K562 (cell line): ENCODE data around the gene BRAF. TPM values are rescaled to one million over a fixed set of nuclear protein-coding genes. Genes with fewer than 3 reads are reported as not detected.
A peak's percentile ranks its signal among the peaks of the same experiment; 100 is the strongest.

Experiments used
- ATAC-seq: fragments of 200-7000 bp; cut with Tn5 transposase; 3 replicates; pipeline ENCODE4 v1.9.1; 2020; ENCODE audit warnings: moderate library complexity
- BruUV-seq: library from RNA; stranded (reverse); fragments of 400-500 nt; replicated peaks from 2 replicates; lab custom pipeline; 2021; lab: Mats Ljungman, UMichigan
- CTCF ChIA-PET: fragments of 300-600 bp; formaldehyde crosslinking; extraction: SDS; loops from one replicate; lab custom pipeline; 2021; ENCODE audit warnings: low intra/inter-chr PET ratio; lab: Yijun Ruan, JAX
- POLR2A ChIA-PET: fragments of 300-600, 350-650 bp; sonication (Branson Sonifier 250); formaldehyde crosslinking; extraction: SDS; loops from one replicate; lab custom pipeline; 2021; ENCODE audit warnings: antibody characterized with exemption, inconsistent platforms; lab: Yijun Ruan, JAX
- DNase-seq, 4 experiments: peaks; one replicate each; pipeline versions ENCODE4 v3.0.0 to v3.0.0-alpha.2; 2011 to 2018; ENCODE audit warnings: low spot score in 3 of 4, mixed read lengths in 3 of 4; ENCODE audit errors: extremely low read depth in 1 of 4
- FAIRE-seq: peaks from 2 replicates; lab custom pipeline; 2011; peaks lifted over from hg19 to GRCh38; lab: Jason Lieb, UNC
- H2AFZ ChIP-seq: 2 replicates; pipeline ENCODE4 v1.6.0; 2011; ENCODE audit warnings: low read depth, low read length, control low read depth, inconsistent platforms
- H3K27ac ChIP-seq: fragments of 200-600 bp; 3 replicates; pipeline ENCODE4 v1.8.0; 2011; ENCODE audit warnings: low read depth, mild to moderate bottlenecking, control low read depth, inconsistent platforms, low read length, moderate library complexity, mixed read lengths; ENCODE audit errors: extremely low read depth
- H3K27me3 ChIP-seq, 2 experiments: fragments of 300-600 bp in 1 of 2; 2 replicates in 1 of 2; 3 replicates in 1 of 2; pipeline versions ENCODE4 v1.6.0 to v1.8.0; 2011; ENCODE audit warnings: inconsistent platforms in 2 of 2, low read length in 2 of 2, mild to moderate bottlenecking in 1 of 2, mixed read lengths in 1 of 2, moderate library complexity in 1 of 2; ENCODE audit not compliant: control insufficient read depth in 2 of 2, insufficient read depth in 2 of 2
- H3K36me3 ChIP-seq: fragments of 300-600 bp; 3 replicates; pipeline ENCODE4 v1.8.0; 2011; ENCODE audit warnings: mild to moderate bottlenecking, low read length, inconsistent platforms; ENCODE audit not compliant: control insufficient read depth, insufficient read depth
- H3K4me1 ChIP-seq, 2 experiments: fragments of 200-600 bp in 1 of 2; replicated peaks in 1 of 2; 2 replicates in 1 of 2; 3 replicates in 1 of 2; pipeline versions ENCODE4 v1.5.1 to v1.8.0; 2011; ENCODE audit warnings: inconsistent platforms in 2 of 2, low read length in 2 of 2, mild to moderate bottlenecking in 1 of 2, mixed read lengths in 1 of 2, moderate library complexity in 1 of 2; ENCODE audit not compliant: control insufficient read depth in 2 of 2, insufficient read depth in 2 of 2
- H3K4me2 ChIP-seq: 2 replicates; pipeline ENCODE4 v1.6.1; 2011; ENCODE audit warnings: low read length, control low read depth, inconsistent platforms, mixed read lengths; ENCODE audit not compliant: insufficient read depth
- H3K4me3 ChIP-seq: fragments of 200-600 bp; sonication (generic), shearing (Covaris generic); 2 replicates; pipeline ENCODE4 v1.5.1; 2016; ENCODE audit warnings: control low read depth, inconsistent platforms
- H3K79me2 ChIP-seq: fragments of 200-600 bp; 3 replicates; pipeline ENCODE4 v1.8.0; 2011; ENCODE audit warnings: low read length, inconsistent platforms; ENCODE audit not compliant: control insufficient read depth, insufficient read depth
- H3K9ac ChIP-seq, 2 experiments: 2 replicates each; pipeline versions ENCODE4 v1.6.0 to v1.6.1; 2011; ENCODE audit warnings: low read depth in 2 of 2, low read length in 2 of 2, control low read depth in 1 of 2, inconsistent platforms in 1 of 2, mild to moderate bottlenecking in 1 of 2, mixed read lengths in 1 of 2; ENCODE audit not compliant: insufficient read depth in 1 of 2
- H3K9me1 ChIP-seq: one replicate; pipeline ENCODE4 v1.6.0; 2011; ENCODE audit warnings: inconsistent platforms, mild to moderate bottlenecking, low read length, moderate library complexity; ENCODE audit not compliant: control insufficient read depth, insufficient read depth
- H3K9me3 ChIP-seq: replicated peaks from 2 replicates; pipeline ENCODE4 v1.5.1; 2011; ENCODE audit warnings: low read depth, low read length, inconsistent platforms; ENCODE audit not compliant: control insufficient read depth, insufficient read depth
- H4K20me1 ChIP-seq: replicated peaks from 2 replicates; pipeline ENCODE4 v1.6.1; 2011; ENCODE audit warnings: low read length, inconsistent platforms, mixed read lengths; ENCODE audit not compliant: control insufficient read depth, insufficient read depth
- ADNP ChIP-seq: fragments of 200-800 bp; sonication (Bioruptor generic); IDR thresholded peaks from 2 replicates; pipeline ENCODE4 v1.6.1; 2016; ENCODE audit warnings: missing genetic modification characterization, missing compliant biosample characterization
- CGGBP1 ChIP-seq: fragments of 250-450 bp; sonication (Bioruptor Pico); IDR thresholded peaks from 2 replicates; pipeline ENCODE4 v1.9.0; 2021; ENCODE audit warnings: mild to moderate bottlenecking
- DACH1 ChIP-seq: fragments of 450-650 bp; IDR thresholded peaks from 2 replicates; pipeline ENCODE4 v1.6.1; 2018; ENCODE audit not compliant: partially characterized antibody
- EP300 ChIP-seq: IDR thresholded peaks from 2 replicates; pipeline ENCODE4 v1.6.1; 2012; ENCODE audit warnings: low read length, improper control_type of control experiment
- HNRNPUL1 ChIP-seq: fragments of 200-400 bp; formaldehyde crosslinking; IDR thresholded peaks from 2 replicates; pipeline ENCODE4 v1.6.1; 2017; ENCODE audit warnings: low read length
- LEF1 ChIP-seq: fragments of 450-650 bp; IDR thresholded peaks from 2 replicates; pipeline ENCODE4 v1.6.1; 2016; ENCODE audit warnings: mild to moderate bottlenecking
- MIER1 ChIP-seq: fragments of 450-650 bp; IDR thresholded peaks from 2 replicates; pipeline ENCODE4 v1.6.1; 2016; ENCODE audit warnings: antibody characterized with exemption, mild to moderate bottlenecking, low read depth
- NCOR1 ChIP-seq: fragments of 450-650 bp; IDR thresholded peaks from 2 replicates; pipeline ENCODE4 v1.6.1; 2016; ENCODE audit warnings: mild to moderate bottlenecking, moderate library complexity
- NONO ChIP-seq, 2 experiments: fragments of 200-400 bp in 1 of 2; fragments of 450-650 bp in 1 of 2; formaldehyde crosslinking in 1 of 2; IDR thresholded peaks; 2 replicates each; pipeline ENCODE4 v1.6.1; 2017; ENCODE audit warnings: low read depth in 2 of 2, mild to moderate bottlenecking in 2 of 2, moderate library complexity in 2 of 2, low read length in 1 of 2
- PHB ChIP-seq: fragments of 250-450 bp; sonication (Bioruptor Pico); IDR thresholded peaks from 2 replicates; pipeline ENCODE4 v1.5.0; 2021
- SIN3A ChIP-seq, 2 experiments: fragments of 150-350 bp in 1 of 2; IDR thresholded peaks; 2 replicates each; pipeline ENCODE4 v1.6.1; 2011 to 2016; ENCODE audit warnings: borderline replicate concordance in 2 of 2, low read depth in 2 of 2, low read length in 2 of 2, mild to moderate bottlenecking in 2 of 2, moderate library complexity in 2 of 2; ENCODE audit not compliant: control insufficient read depth in 1 of 2
- XRCC4 ChIP-seq: IDR thresholded peaks from one replicate; pipeline ENCODE4 v1.6.1; 2011; ENCODE audit not compliant: insufficient read depth, insufficient read length; ENCODE audit errors: extremely low read depth
- ZNF717 ChIP-seq: fragments of 250-450 bp; sonication (Bioruptor Pico); IDR thresholded peaks from 2 replicates; pipeline ENCODE4 v1.5.0; 2021
- WGBS: fragments of 100-300 bp; shearing (Covaris generic); methylation state at CpG from one replicate; pipeline ENCODE4 v1.1.6; 2016; ENCODE audit warnings: low coverage, mixed read lengths; ENCODE audit not compliant: insufficient coverage; ENCODE audit errors: missing lambda C conversion rate; 5-methylcytosine and 5-hydroxymethylcytosine counted together
- in situ Hi-C: fragments of 300-500 bp; cut with MboI; formaldehyde crosslinking; loops from 4 replicates; pipeline ENCODE4 v1.15.0; 2018; ENCODE audit warnings: inconsistent platforms, mixed read lengths
- intact Hi-C: fragments of 100-400 bp; cut with micrococcal nuclease; formaldehyde crosslinking; loops from 2 replicates; pipeline ENCODE4 v1.14.2; 2022
- polyA plus RNA-seq, 8 experiments: library from polyadenylated mRNA; depleted of rRNA in 4 of 8; stranded (reverse) in 5 of 8; unstranded in 3 of 8; fragments of >200 nt; fragmentation: Nextera tagmentation in 2 of 8; fragmentation: Illumina TruSeq in 1 of 8; extraction: Ambion mirVana in 2 of 8; extraction: Trizol in 1 of 8; gene quantifications; 2 replicates each; pipeline versions ENCODE4 v1.2.1 to v1.2.3, GENCODE V29; 2011 to 2014; ENCODE audit warnings: inconsistent platforms in 1 of 8, missing spikeins in 1 of 8
- total RNA-seq, 7 experiments: library from RNA; depleted of rRNA in 6 of 7; stranded (reverse); fragments of >200 nt in 6 of 7; fragmentation: Illumina TruSeq in 2 of 7; extraction: Trizol in 2 of 7; gene quantifications; 2 replicates each; pipeline versions ENCODE4 v1.2.1 to v1.2.3, GENCODE V29; 2011 to 2021; ENCODE audit warnings: low replicate concordance in 1 of 7

The BRAF gene
- total and polyA plus RNA-seq, 9 of the 15 experiments (the other 6 are each of a cell fraction or from before 2014, with no cell fraction given) = 3.6 to 38.3 (median 21.9) TPM

GRCh38 chr7:140774371-140774770, 150.4 kb downstream of the BRAF start:
- Histone ChIP-seq H3K4me1 (peaks cover 0 to 2% of the 10 kb centered on the region in 2 experiments; a peak in 2 of 5 replicates), H3K4me3 (no peak overlapping the region), H3K79me2 (no peaks in the 10 kb centered on the region), H2AFZ (no peak overlapping the region), H3K27me3 (no peaks in the 10 kb centered on the region), H3K9me3 (no peaks in the 10 kb centered on the region), H3K27ac (no peak overlapping the region), H3K4me2 (no peak overlapping the region), H4K20me1 (no peaks in the 10 kb centered on the region), H3K36me3 (peaks cover 54% of the 10 kb centered on the region), H3K9ac (no peak overlapping the region), H3K9me1 (no peaks in the 10 kb centered on the region)
- BruUV-seq = no TSS peak
- in situ Hi-C loops (no loop called here), intact Hi-C loops (no loop called here)
- TF ChIP-seq DACH1 = no peak
- no peak for TF ChIP-seq MIER1
- no peak for TF ChIP-seq PHB (CRISPR knock-in tag)
- TF ChIP-seq SIN3A (IDR thresholded peaks at IDR 0.05; ENCODE audit: borderline replicate concordance in 2 of 2, control insufficient read depth in 1 of 2, low read depth in 2 of 2, low read length in 2 of 2) = no peak
- TF ChIP-seq EP300 = no peak
- no peak for TF ChIP-seq LEF1
- DNase-seq (no peak), FAIRE-seq (no peak), ATAC-seq (no peak)
- ChIA-PET CTCF (no interaction called here), POLR2A (no interaction called here)
- WGBS = 87% methylated on average over 4 of the region's 4 CpGs

GRCh38 chr7:140773104-140773503, 151.6 kb downstream of the BRAF start:
- no peaks in the 10 kb centered on the region for H3K79me2 ChIP-seq
- H3K9me1 ChIP-seq = no peaks in the 10 kb centered on the region
- no TSS peak for BruUV-seq
- in situ Hi-C loops (no loop called here), intact Hi-C loops (no loop called here)
- FAIRE-seq (no peak), DNase-seq (no peak), ATAC-seq (peak; percentile 41)
- no peak overlapping the region for H3K27ac ChIP-seq
- H4K20me1 ChIP-seq = no peaks in the 10 kb centered on the region
- peaks cover 0 to 2% of the 10 kb centered on the region in 2 experiments; a peak in 2 of 5 replicates for H3K4me1 ChIP-seq
- H3K4me2 ChIP-seq = no peak overlapping the region
- H2AFZ ChIP-seq = no peak overlapping the region
- ChIA-PET POLR2A (interaction anchor here (1.1 kb wide), 1 partner anchor 15 kb away, joined by 3 read pairs; no protein-coding TSS in a partner anchor), CTCF (no interaction called here)
- no peak overlapping the region for H3K4me3 ChIP-seq
- H3K36me3 ChIP-seq = peaks cover 48% of the 10 kb centered on the region
- H3K9ac ChIP-seq = no peak overlapping the region
- H3K9me3 ChIP-seq = no peaks in the 10 kb centered on the region
- 79% methylated on average over 3 of the region's 3 CpGs for WGBS
- TF ChIP-seq XRCC4 = no peak
- TF ChIP-seq HNRNPUL1 = no peak
- TF ChIP-seq NCOR1 = no peak
- TF ChIP-seq NONO (IDR thresholded peaks at IDR 0.05; ENCODE audit: low read depth in 2 of 2, low read length in 1 of 2) = no peak
- TF ChIP-seq ZNF717 (CRISPR knock-in tag) = no peak
- TF ChIP-seq ADNP = no peak
- TF ChIP-seq CGGBP1 (CRISPR knock-in tag) = no peak
- H3K27me3 ChIP-seq = no peaks in the 10 kb centered on the region
